Measurements from ENCODE around the gene ALDH4A1.

Gene ALDH4A1

GRCh38 chr1:18936471-18936813 is 34.1 kb upstream of the ALDH4A1 start:
- in situ Hi-C loops (cut with HindIII; ENCODE audit: low pct_unique_long_range_greater_than_20kb, low sequenced_read_pairs) = no loop called here

GRCh38 chr1:18934205-18935000 is 32.0 kb upstream of the ALDH4A1 start:
- DNase-seq (ENCODE audit: low read depth in 1 of 2, low spot score in 1 of 2) = no peak
- in situ Hi-C loops (cut with HindIII; ENCODE audit: low pct_unique_long_range_greater_than_20kb, low sequenced_read_pairs) = no loop called here
- TF ChIP-seq JUND (IDR thresholded peaks at IDR 0.05; ENCODE audit: low read depth) = no peak

More at GRCh38 chr1:18936471-18936813, 34.1 kb upstream of the ALDH4A1 start:
- no peak for DNase-seq (ENCODE audit: low read depth in 1 of 2, low spot score in 1 of 2)
- TF ChIP-seq JUND (IDR thresholded peaks at IDR 0.05; ENCODE audit: low read depth) = no peak

- in situ Hi-C loops (cut with HindIII; ENCODE audit: low pct_unique_long_range_greater_than_20kb, low sequenced_read_pairs) = no loop called here
- no peak for TF ChIP-seq JUND (IDR thresholded peaks at IDR 0.05; ENCODE audit: low read depth)
- DNase-seq (ENCODE audit: low read depth in 1 of 2, low spot score in 1 of 2) = no peak
Observed at GRCh38 chr1:18932879-18933278, 30.5 kb upstream of the ALDH4A1 start.

GRCh38 chr1:18932387-18932786 is 30.0 kb upstream of the ALDH4A1 start:
- in situ Hi-C loops (cut with HindIII; ENCODE audit: low pct_unique_long_range_greater_than_20kb, low sequenced_read_pairs) = no loop called here
- no peak for TF ChIP-seq JUND (IDR thresholded peaks at IDR 0.05; ENCODE audit: low read depth)
- DNase-seq (ENCODE audit: low read depth in 1 of 2, low spot score in 1 of 2) = peak in 1 of 2 experiments; percentile 59

GRCh38 chr1:18931730-18932129 is 29.4 kb upstream of the ALDH4A1 start:
- DNase-seq (ENCODE audit: low read depth in 1 of 2, low spot score in 1 of 2) = no peak
- TF ChIP-seq JUND (IDR thresholded peaks at IDR 0.05; ENCODE audit: low read depth) = no peak
- in situ Hi-C loops (cut with HindIII; ENCODE audit: low pct_unique_long_range_greater_than_20kb, low sequenced_read_pairs) = no loop called here

- in situ Hi-C loops (cut with HindIII; ENCODE audit: low pct_unique_long_range_greater_than_20kb, low sequenced_read_pairs) = no loop called here
- TF ChIP-seq JUND (IDR thresholded peaks at IDR 0.05; ENCODE audit: low read depth) = no peak
- no peak for DNase-seq (ENCODE audit: low read depth in 1 of 2, low spot score in 1 of 2)
Observed at GRCh38 chr1:18929686-18930085, 27.3 kb upstream of the ALDH4A1 start.

GRCh38 chr1:18928985-18929384 is 26.6 kb upstream of the ALDH4A1 start:
- no peak for TF ChIP-seq JUND (IDR thresholded peaks at IDR 0.05; ENCODE audit: low read depth)
- DNase-seq (ENCODE audit: low read depth in 1 of 2, low spot score in 1 of 2) = no peak
- in situ Hi-C loops (cut with HindIII; ENCODE audit: low pct_unique_long_range_greater_than_20kb, low sequenced_read_pairs) = no loop called here

- TF ChIP-seq JUND (IDR thresholded peaks at IDR 0.05; ENCODE audit: low read depth) = no peak
- in situ Hi-C loops (cut with HindIII; ENCODE audit: low pct_unique_long_range_greater_than_20kb, low sequenced_read_pairs) = no loop called here
- DNase-seq (ENCODE audit: low read depth in 1 of 2, low spot score in 1 of 2) = no peak
Observed at GRCh38 chr1:18928406-18928805, 26.1 kb upstream of the ALDH4A1 start.

- DNase-seq (ENCODE audit: low read depth in 1 of 2, low spot score in 1 of 2) = no peak
- no peak for TF ChIP-seq JUND (IDR thresholded peaks at IDR 0.05; ENCODE audit: low read depth)
- in situ Hi-C loops (cut with HindIII; ENCODE audit: low pct_unique_long_range_greater_than_20kb, low sequenced_read_pairs) = no loop called here
Observed at GRCh38 chr1:18927654-18928272, 25.4 kb upstream of the ALDH4A1 start.

GRCh38 chr1:18927082-18927653 is 24.8 kb upstream of the ALDH4A1 start:
- DNase-seq (ENCODE audit: low read depth in 1 of 2, low spot score in 1 of 2) = no peak
- no peak for TF ChIP-seq JUND (IDR thresholded peaks at IDR 0.05; ENCODE audit: low read depth)
- in situ Hi-C loops (cut with HindIII; ENCODE audit: low pct_unique_long_range_greater_than_20kb, low sequenced_read_pairs) = no loop called here

GRCh38 chr1:18926315-18927081 is 24.1 kb upstream of the ALDH4A1 start:
- no peak for DNase-seq (ENCODE audit: low read depth in 1 of 2, low spot score in 1 of 2)
- in situ Hi-C loops (cut with HindIII; ENCODE audit: low pct_unique_long_range_greater_than_20kb, low sequenced_read_pairs) = no loop called here

GRCh38 chr1:18925279-18925678 is 22.9 kb upstream of the ALDH4A1 start:
- TF ChIP-seq JUND (IDR thresholded peaks at IDR 0.05; ENCODE audit: low read depth) = no peak
- no peak for DNase-seq (ENCODE audit: low read depth in 1 of 2, low spot score in 1 of 2)
- in situ Hi-C loops (cut with HindIII; ENCODE audit: low pct_unique_long_range_greater_than_20kb, low sequenced_read_pairs) = no loop called here

More at GRCh38 chr1:18926315-18927081, 24.1 kb upstream of the ALDH4A1 start:
- no peak for TF ChIP-seq JUND (IDR thresholded peaks at IDR 0.05; ENCODE audit: low read depth)
